Fibroblast of mammary gland (primary cell): Measurements from ENCODE around the gene ARL2.
A peak's percentile ranks its signal among the peaks of the same experiment; 100 is the strongest.
"Not testable (repeated sequence)": the region's sequence is repeated elsewhere in the genome, so short reads cannot be mapped to it uniquely, and the experiment has no call there.

Experiments used
- DNase-seq: peaks from one replicate; pipeline ENCODE4 v3.0.0-alpha.2; 2010; ENCODE audit warnings: low read depth
- H3K4me3 ChIP-seq: 2 replicates; pipeline ENCODE4 v1.5.1; 2011; ENCODE audit warnings: low read depth, mild to moderate bottlenecking, low read length, moderate library complexity; ENCODE audit not compliant: control insufficient read depth
- CTCF ChIP-seq: conservative IDR thresholded peaks from 2 replicates; pipeline ENCODE4 v1.5.1; 2011; ENCODE audit warnings: low read depth, low read length, inconsistent platforms; ENCODE audit not compliant: control insufficient read depth, insufficient read depth

The ARL2 gene

GRCh38 chr11:64996710-64997380 is 17.1 kb upstream of the ARL2 start, which contains the start of gene BATF2:
Gene BATF2, minus strand, starts transcription at chr11:64996971. Its CDS starts 57 bp downstream, at chr11:64996914.
- peak; percentile 60 for DNase-seq
- H3K4me3 ChIP-seq = no peak within 1 kb of the TSS

DNA sequence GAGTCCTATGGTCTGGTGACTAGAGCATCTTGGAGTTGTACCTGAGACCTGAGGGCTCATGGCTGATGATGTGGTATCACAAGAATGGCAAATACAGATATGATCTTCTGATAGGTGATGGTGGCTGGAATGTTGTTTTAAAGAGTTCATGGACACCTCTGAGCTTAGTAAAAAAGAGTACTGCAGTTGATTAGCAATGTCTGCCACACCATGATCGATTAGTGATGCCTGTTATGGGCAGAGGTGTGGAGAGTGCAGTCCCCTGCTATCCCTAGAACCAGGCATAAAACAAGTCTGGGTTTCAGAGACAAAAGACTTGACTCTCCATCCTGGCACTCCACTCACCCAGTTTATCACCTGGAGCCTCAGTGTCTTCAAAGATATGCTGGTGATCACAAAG is 15.8 kb upstream of the ARL2 start:
- no peak for TF ChIP-seq CTCF
- H3K4me3 ChIP-seq = no peak overlapping the region
- no peak for DNase-seq

More at GRCh38 chr11:64996710-64997380, 17.1 kb upstream of the ARL2 start, which contains the start of gene BATF2:
- TF ChIP-seq CTCF = peak; percentile 27

- H3K4me3 ChIP-seq = no peak overlapping the region
- TF ChIP-seq CTCF = no peak
- no peak for DNase-seq
Observed at GRCh38 chr11:64998690-64999431, 15.1 kb upstream of the ARL2 start.

DNA sequence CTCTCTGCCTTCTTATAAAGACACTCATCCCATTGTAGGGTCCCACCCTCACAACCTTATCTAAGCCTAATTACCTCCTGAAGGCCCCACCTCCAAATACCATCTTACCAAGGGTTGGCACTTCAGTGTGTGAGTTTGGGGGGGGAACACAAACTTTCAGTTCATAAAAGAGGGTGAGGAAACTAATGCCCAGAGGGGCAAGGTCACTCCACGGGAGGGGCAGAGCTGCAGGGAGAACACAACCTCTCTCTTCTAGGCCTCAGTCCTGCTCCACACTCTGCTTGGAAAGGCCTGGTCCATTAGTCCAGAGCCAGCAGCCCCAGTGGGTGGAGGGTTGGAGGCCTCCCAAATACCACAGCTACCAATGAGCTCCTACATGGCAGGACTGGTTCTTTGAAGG is 14.5 kb upstream of the ARL2 start:
- TF ChIP-seq CTCF = no peak
- no peak overlapping the region for H3K4me3 ChIP-seq
- DNase-seq = no peak

DNA sequence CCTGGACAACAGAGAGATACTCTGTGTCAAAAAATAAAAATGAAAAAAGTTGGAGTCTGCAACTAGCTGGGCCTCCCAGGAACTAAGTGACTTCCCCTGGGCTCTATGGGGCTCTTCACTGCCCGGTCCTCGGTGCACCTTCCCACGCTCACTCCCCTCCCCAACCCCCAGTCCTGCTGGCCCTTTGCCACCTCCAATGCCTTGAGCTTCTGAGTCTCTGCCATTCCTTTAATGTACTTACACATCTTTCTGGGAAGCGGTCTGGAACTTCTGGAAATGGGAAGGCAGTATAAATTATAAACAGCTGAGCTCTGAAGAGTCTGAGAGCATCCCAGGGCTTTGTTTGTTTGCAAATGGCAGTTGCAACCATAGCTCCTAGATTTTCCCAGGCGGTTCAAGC is 11.3 kb upstream of the ARL2 start:
- no peak for TF ChIP-seq CTCF
- DNase-seq = peak; percentile 47
- H3K4me3 ChIP-seq = no peak overlapping the region

GRCh38 chr11:65003282-65003681 is 10.7 kb upstream of the ARL2 start:
- peak; percentile 45 for DNase-seq
- H3K4me3 ChIP-seq = no peak overlapping the region
- no peak for TF ChIP-seq CTCF

- DNase-seq, H3K4me3 ChIP-seq: not testable (repeated sequence)
Observed at GRCh38 chr11:65003968-65004367, 10.0 kb upstream of the ARL2 start.
